NCI-H748 treated with DMSO at 0.1 percent for 48 hours (cell line): Measurements from ENCODE around the gene XXYLT1.

Experiments used
- DNase-seq: peaks from one replicate; lab custom pipeline; 2025; lab: John Stamatoyannopoulos, UW

Gene XXYLT1

DNA sequence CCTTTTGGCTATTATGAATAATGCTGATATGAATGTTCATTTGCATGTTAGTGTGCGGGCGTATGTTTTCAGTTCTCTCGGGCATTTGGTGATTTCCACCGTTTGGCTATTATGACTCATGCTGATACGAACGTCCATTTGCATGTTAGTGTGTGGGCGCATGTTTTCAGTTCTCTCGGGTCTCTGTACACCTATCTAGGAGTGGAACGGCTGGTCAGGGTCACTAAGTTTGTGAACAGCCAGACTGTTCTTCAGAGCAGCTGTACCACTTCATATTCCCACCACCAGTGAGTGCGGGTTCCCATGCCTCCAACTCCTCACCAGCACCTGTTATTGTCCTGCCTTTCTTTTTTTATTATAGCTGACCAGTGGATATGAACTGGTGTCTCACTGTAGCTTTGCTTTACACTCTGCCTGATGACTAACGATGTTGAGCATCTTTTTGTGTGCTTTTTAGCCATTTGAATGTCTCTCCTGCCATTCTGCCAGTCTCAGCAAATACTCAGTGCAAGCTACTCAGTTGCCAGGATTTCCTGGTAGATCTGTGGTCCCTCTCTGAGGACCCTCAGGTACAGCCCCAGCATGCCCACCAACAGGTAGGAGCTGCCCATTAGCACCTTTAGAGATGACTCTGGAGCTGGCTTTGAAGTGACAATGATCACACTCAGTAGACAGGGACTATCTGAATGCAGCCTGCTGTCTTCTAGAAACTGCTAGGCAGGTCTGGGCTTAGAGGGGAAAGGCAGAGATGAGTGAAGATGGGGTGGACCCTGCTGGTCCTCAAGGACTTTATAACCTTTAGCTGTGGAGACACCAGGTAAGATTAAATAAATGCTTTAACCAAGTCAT, 141.1 kb downstream of the XXYLT1 start:
- no peak for DNase-seq

GRCh38 chr3:195129072-195129643, 141.8 kb downstream of the XXYLT1 start:
- DNase-seq, result no peak

GRCh38 chr3:195128255-195129071, 142.5 kb downstream of the XXYLT1 start:
- DNase-seq, result no peak

GRCh38 chr3:195126056-195126605, 144.8 kb downstream of the XXYLT1 start:
- DNase-seq, result no peak

GRCh38 chr3:195125646-195126045, 145.3 kb downstream of the XXYLT1 start:
- DNase-seq, result no peak

- no peak for DNase-seq
These were observed 146.5 kb downstream of the XXYLT1 start for GRCh38 chr3:195124378-195124992.

GRCh38 chr3:195123281-195123691, 147.7 kb downstream of the XXYLT1 start:
- no peak for DNase-seq

GRCh38 chr3:195122261-195122660, 148.7 kb downstream of the XXYLT1 start:
- DNase-seq, result no peak

DNA sequence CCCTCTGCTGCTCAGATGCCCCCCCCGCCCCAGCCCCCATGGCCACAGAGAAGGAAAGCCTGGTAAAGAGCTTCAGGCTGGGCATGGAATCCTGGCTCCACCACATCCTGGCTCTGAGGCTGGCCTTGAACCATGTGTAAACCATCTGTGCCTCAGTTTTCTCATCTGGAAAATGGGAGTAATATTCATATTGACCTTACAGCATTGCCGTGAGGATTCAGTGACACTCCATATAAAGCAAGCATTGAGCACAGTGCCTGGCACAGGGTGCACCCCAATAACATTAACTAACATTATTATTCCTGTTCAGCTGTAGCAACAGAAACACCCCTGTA, 150.7 kb downstream of the XXYLT1 start:
- no peak for DNase-seq

GRCh38 chr3:195119461-195120266, 151.3 kb downstream of the XXYLT1 start:
- no peak for DNase-seq

DNA sequence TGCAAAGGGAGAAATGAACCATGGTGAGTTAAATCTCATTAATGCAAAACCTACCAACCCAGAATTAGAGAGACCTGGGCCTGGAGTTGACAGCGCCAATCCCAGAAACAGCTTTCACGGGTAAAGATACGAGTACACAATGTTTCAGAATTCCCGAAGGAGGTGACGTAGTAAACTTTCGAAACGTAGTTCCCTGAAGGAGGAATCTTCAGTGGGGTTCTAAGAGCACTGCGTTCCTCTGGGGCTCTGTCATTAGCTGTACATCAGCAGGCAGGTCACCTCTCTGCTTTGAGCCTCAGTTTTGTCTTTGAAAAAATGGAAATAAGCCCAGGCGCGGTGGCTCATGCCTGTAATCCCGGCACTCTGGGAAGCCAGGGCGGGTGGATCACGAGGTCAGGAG, 152.3 kb downstream of the XXYLT1 start:
- no peak for DNase-seq

DNA sequence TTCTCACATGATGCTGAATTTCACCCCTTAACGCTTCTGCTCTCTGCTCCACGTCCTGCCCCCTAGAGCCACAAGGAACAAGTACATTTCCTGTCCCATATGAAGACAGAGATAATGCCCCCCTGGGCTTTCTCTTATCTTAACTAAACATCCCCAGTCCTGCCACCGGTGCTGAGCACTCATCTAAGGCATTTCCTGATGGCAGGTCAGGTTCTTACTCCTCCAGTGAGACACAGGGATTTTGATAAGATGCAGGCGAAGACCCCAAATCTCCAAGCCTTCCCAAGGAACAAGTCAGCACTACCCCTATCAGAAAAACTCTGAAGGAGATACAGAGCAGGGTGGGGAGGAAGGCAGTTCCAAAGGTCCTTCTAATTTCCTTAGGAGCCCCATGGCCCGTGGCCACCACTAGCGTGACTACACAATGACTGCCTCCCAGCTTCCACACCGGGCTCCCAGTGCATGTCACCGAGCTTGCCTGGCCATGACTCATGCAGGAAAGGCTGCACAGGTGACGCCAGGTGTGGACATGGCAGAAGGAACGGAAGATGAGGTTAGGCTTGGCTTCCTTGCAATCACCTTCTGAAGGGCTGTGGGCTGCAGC, 152.9 kb downstream of the XXYLT1 start:
- no peak for DNase-seq

DNA sequence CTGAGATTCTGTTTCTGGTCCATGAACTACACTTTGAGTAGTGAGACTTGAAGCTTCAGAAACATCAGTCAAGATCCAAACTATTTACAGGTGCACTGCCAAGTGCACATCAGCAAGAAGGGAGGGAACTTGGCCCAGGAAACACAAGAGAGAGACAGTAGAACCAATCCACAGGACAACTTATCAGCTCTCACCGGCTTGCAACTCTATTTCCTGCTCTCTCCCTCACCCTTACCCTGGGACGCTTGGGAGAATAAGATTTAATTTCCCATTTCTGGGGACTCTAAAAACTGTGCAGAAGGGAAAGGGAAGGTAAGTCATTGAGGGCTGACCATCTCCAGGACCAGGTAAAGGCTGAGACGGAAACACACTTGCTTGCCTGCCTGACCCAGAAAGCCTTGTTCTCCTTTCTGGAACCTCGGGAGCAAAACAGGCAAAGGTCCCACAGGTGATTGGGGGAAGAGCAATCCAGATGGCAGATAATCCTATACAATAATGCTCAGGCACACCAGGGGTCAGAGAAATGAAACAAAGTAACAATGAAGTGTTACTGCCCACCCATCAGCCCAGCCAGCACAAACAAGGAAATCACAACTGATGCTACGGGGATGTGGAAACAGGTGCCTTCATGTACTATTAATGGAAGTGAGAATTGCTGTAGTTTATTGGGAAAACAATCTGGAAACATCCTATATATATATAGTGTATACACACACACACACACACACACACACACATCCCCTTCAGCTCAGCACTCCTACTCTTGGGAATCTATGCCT, 154.4 kb downstream of the XXYLT1 start:
- no peak for DNase-seq

DNA sequence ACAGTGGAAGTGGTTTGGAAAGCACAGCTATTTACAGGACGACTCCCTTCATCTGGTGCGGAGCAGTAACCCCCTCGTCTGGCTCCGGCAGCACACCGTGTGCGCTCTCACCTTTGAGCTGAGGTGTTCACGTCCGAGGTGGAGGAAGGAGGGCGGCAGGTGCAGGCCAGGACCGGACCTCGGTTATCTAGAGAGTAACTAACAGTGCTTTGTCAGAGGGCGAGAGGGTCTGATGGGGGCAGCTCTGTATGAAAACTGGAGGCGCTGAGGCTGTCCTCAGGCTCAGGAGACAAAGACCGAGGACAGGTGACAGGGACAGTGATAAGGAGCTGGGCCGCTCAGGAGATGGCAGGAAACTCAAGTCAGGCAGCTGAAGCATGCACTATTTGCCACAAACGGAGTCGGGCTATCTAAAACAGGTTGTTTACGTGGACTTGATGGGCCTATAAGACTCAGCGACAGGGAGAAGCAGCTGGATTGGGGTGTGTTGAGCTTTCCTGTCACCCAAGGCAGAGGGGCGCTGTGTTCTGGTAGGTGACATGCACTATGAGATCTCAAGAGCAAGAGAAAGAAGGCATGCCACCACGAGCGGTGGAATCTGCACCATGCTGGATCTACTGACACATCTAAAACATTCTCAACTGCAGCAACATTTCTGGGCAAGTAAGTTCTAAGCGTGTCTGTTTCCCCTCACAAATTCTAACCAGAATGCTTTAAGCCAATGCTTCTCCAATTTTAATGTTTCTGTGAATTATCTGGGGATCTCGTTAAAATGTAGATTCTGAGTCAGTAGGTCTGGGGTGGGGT, 155.2 kb downstream of the XXYLT1 start:
- no peak for DNase-seq

DNA sequence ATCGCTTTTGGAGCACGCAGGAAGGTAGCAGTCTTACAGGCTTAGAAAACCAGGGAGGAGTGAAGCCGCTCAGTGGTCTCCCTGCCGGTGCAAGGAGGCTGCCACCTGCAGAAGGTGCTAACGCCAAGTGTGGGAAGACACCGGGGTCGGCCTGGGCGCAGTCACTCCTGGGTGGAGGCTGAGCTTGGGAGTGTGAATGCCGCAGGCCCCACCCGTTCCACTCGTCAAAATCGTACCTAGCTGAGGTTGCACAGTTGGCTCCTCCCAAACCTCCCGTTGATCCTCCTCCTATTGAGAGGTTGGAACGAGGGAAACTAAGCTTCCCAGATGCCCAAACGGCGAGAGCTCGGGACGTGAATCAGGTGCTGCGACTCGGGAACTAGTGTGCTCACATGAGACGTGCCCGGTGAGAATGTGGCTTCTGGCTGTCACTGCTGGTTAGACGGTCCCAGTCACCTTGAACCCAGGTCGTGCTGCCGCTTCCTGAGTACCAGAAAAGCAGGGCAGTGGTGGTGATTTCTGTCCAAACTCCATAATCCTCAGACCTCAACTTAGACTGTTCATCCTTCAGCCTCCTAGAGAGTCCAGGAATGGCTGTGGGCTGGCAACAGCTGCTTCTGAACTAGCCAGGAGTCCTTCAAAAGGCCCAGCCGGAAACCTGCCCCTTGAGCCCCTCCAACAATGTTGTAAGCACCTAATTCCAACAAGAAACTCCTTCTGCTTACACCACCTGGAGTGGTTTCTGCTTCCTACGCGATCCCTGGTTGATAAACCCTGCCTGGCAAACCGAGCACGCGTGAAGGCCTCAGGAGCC, 156.0 kb downstream of the XXYLT1 start:
- DNase-seq, result no peak

- no peak for DNase-seq
These were observed 157.2 kb downstream of the XXYLT1 start for GRCh38 chr3:195113536-195114425.

DNA sequence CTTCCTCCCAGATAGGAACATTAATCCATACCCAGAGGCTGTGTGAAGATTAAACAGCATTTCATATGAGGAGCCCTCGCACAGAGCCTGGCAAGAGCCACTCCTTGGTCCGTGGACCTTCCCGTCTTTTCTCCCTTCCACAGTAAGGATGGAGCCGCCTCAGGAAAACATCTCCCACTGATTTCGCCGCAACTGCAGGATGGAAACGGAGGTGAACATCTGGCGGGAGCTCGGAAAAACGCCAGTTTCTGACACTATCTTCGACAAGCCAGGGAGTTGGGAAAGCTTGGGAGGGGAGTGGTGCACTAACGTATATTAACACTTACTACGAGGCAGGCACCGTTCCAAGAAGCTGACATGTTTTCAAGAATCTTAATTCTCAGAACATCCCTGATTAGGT, 157.9 kb downstream of the XXYLT1 start:
- DNase-seq, result no peak
